GM18861 (cell line): ENCODE results near the gene FAM120A.
"Not testable (repeated sequence)": the region's sequence is repeated elsewhere in the genome, so short reads cannot be mapped to it uniquely, and the experiment has no call there.

Experiments used
- ATAC-seq: cut with Tn5 transposase; IDR thresholded peaks from one replicate; pipeline ENCODE4 v1.9.1; 2021; ENCODE audit not compliant: unreplicated experiment

The FAM120A gene

GRCh38 chr9:93450945-93451815 is at the start of gene FAM120A:
TSS of gene FAM120A (plus strand) at chr9:93451685. CDS start at chr9:93451916, 231 bp downstream.
- ATAC-seq = peak; percentile 37

- no peak for ATAC-seq
Measured at GRCh38 chr9:93406371-93406770, 45.1 kb upstream of the FAM120A start.

- ATAC-seq = no peak
Measured at GRCh38 chr9:93413530-93413929, 38.0 kb upstream of the FAM120A start.

GRCh38 chr9:93415176-93415690 is 36.3 kb upstream of the FAM120A start:
- no peak for ATAC-seq

- ATAC-seq = no peak
Measured at GRCh38 chr9:93416530-93417235, 34.8 kb upstream of the FAM120A start.

GRCh38 chr9:93417538-93417937 is 33.9 kb upstream of the FAM120A start:
- no peak for ATAC-seq

GRCh38 chr9:93419023-93419422 is 32.5 kb upstream of the FAM120A start:
- ATAC-seq = no peak

- no peak for ATAC-seq
Measured at GRCh38 chr9:93422977-93423616, 28.4 kb upstream of the FAM120A start.

- no peak for ATAC-seq
Measured at GRCh38 chr9:93427655-93428379, 23.7 kb upstream of the FAM120A start.

- ATAC-seq = no peak
Measured at GRCh38 chr9:93431539-93432105, 19.9 kb upstream of the FAM120A start.

GRCh38 chr9:93432964-93433363 is 18.5 kb upstream of the FAM120A start:
- no peak for ATAC-seq

- no peak for ATAC-seq
Measured at GRCh38 chr9:93434056-93434455, 17.4 kb upstream of the FAM120A start.

- ATAC-seq = no peak
Measured at GRCh38 chr9:93435386-93435785, 16.1 kb upstream of the FAM120A start.

GRCh38 chr9:93436218-93436617 is 15.3 kb upstream of the FAM120A start:
- no peak for ATAC-seq

- no peak for ATAC-seq
Measured at GRCh38 chr9:93436655-93437407, 14.7 kb upstream of the FAM120A start.

- ATAC-seq = no peak
Measured at GRCh38 chr9:93437996-93438395, 13.5 kb upstream of the FAM120A start.

GRCh38 chr9:93439301-93439700 is 12.2 kb upstream of the FAM120A start:
- not testable (repeated sequence) for ATAC-seq

- no peak for ATAC-seq
Measured at GRCh38 chr9:93440896-93441580, 10.4 kb upstream of the FAM120A start.

GRCh38 chr9:93446073-93446472 is 5.4 kb upstream of the FAM120A start:
- no peak for ATAC-seq
